ENCODE measurements around the gene KCNK6.

The KCNK6 gene

DNA sequence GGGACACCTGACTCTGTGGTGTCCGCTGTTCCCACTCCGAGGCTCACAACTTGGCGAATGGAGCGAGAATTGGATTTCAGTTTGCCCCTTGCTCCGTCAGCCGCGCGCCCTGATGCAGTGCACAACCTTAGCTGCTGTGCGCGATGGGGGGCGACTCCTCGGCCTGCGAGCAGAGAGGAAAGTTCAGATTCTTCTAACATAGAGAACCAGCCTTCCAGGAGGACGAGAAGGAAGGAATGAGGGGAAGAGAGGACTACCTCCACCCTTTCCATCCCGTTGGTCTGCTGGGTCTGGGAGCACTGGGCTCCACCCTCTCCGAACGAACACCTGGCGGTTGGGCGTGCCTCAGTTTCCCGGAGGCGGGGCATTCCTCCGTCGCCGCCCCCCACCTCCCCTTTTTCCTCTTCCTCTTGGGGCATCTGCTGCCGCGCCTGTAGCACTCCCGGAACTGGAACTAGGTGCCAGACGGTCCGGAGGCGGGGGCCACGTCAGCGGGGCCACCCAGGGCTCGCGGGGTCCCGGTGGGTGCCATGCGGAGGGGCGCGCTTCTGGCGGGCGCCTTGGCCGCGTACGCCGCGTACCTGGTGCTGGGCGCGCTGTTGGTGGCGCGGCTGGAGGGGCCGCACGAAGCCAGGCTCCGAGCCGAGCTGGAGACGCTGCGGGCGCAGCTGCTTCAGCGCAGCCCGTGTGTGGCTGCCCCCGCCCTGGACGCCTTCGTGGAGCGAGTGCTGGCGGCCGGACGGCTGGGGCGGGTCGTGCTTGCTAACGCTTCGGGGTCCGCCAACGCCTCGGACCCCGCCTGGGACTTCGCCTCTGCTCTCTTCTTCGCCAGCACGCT lies at the start of gene KCNK6:
TSS of gene KCNK6 (plus strand) at position 425 of the 838 bp plus-strand sequence. CDS start at position 531, 106 bp downstream.
- no peak for DNase-seq

DNA sequence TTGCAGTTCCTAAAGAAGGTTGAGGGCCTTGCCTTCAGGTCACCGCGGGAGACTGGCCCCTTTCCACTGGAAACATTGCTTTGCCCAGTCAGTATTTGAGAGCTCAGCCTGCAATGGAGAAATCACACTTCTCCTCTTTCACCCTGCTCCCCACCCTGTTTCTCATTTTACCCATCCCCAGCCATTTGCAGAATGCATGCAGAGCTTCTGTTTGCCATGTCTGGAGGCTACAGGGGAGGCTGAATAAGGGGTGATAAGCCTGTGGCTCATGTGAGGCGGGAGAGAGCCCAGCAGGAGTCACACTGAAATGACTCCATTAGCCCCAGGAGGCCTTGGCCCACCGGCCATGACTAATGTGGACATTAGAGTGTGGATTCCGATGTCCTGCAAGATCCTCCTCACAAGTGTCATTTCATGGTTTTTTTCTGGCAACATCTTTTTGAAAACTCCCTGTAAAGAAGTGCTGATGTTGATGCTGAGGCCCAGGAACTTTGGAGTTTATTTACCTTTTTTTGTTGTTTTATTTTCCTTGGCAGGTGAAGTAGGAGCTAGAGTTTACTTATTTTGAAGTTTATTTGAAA lies 49.0 kb upstream of the KCNK6 start:
- DNase-seq: no peak

DNA sequence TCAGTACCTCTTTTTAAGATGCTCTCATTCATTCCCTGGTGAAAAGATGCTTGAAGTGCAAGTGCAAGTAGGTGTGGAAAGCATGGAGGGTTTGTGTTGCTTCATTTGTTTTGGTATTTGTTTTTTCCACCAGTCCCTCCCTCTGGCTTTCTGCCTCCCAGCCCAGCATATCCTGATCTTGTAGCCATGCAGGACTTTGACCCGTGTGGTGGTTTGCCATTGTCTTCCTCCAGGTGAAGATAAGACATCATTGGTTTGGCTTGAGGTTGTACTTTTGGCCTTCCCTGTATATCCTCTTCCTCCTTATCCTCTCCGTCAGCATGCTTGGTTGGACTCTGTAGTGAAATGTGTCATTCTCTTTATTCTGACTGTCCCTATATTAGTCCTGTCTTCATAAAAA lies 46.1 kb upstream of the KCNK6 start:
- no peak for DNase-seq

DNA sequence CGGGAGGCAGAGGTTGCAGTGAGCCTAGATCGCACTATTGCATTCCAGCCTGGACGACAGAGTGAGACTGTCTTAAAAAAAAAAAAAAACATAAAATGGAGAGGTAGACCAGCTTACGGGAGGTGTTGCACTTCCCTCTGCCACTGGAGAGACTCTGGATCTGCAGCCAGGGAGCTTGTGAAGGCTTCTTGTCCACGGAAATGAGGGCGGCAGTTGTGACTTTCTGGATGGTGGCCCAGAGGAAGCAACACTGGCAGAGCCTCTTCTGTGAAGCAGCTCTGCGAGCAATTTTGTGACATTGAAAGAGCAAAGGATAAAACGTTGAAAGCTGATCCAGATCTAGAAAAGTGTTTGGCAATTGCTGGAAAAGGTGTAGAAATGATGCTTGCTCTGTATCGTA lies 44.9 kb upstream of the KCNK6 start:
- no peak for DNase-seq

DNA sequence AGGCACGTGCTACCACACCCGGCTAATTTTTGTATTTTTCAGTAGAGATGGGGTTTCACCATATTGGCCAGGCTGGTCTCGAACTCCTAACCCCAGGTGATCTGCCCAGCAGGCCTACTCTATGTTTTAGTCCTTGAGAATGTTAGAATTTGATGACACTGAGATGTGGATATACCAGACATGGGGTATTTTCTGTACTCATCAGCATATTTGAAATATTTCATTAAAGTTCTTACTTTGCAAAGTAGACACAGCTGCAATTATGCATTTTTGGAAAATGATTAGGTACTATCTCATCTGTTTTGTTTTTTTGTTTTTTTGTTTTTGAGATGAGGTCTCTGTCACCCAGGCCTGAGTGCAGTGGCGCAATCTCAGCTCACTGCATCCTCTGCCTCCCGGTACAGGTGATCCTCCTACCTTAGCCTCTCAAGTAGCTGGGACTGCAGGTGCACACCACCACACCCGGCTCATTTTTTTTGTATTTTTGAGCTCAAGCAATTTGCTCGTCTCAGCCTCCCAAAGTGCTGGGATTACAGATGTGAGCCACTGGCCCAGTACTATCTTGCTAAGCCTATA lies 42.6 kb upstream of the KCNK6 start:
- DNase-seq: no peak

DNA sequence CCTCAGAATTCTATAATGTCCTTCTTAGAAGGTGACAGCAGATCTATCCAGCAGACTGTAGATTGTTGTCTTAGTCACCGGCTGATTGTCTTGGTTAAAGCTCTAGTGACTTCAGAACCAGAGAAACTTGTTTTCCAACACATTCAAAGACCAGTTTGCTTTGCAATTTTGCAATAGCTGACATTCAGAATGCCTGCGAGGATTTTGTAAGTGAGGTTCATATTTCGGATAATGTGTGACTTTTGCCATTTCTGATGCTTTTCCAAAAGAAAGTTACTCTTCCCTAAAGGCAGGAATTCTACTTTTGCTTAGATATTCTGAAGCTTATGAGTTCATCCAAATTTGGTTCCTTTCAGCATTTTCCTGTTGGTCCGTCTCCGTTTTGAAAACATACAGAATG lies 42.1 kb upstream of the KCNK6 start:
- DNase-seq: no peak

- no peak for DNase-seq
These were observed 41.5 kb upstream of the KCNK6 start for GRCh38 chr19:38277969-38278680.

GRCh38 chr19:38278751-38279150 lies 40.9 kb upstream of the KCNK6 start:
- no peak for DNase-seq

DNA sequence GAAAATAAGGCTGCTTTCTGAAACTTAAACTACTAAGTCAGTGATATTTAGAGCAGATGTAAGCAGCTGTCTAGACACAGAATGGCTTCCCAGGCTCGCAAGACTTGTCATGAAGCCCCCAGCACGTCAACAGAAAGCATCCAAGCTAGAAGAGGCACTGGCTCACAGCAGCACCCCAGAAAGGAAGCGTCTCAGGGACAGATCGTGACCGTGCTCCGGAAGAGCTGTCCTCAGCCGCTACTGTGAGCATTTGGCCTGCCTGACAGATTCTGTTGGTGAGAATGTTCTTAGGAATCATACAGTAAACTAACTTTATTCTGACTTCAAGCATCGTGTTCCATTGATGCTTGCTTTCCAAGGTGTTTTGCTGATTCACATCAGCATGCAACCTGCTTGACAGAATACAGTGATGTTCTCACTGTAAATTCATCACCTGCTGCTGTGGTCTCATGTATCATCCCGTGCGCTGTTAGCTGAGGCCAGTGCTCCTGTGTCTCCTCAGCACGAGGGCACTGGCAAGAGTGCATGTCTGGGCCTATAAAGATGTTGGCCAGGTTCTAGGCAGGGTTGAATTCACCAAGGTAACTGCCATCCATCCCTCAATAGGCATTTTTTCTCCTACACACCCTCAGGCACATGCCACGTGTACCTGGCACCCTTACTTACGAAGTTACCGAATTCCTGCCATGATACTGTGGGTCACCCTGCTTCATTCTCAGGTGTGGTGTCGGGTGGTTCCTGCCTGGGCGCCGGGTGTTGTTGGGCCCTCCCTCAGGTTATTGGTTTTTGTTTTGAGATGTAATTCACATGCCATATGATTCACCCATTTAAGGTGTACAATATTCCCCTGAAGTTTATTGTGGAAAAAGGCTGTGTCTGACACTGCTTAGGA lies 39.4 kb upstream of the KCNK6 start:
- no peak for DNase-seq

GRCh38 chr19:38281811-38282566 lies 37.7 kb upstream of the KCNK6 start:
- DNase-seq: no peak

GRCh38 chr19:38283271-38283670 lies 36.4 kb upstream of the KCNK6 start:
- no peak for DNase-seq

GRCh38 chr19:38284422-38284821 lies 35.2 kb upstream of the KCNK6 start:
- DNase-seq: no peak

DNA sequence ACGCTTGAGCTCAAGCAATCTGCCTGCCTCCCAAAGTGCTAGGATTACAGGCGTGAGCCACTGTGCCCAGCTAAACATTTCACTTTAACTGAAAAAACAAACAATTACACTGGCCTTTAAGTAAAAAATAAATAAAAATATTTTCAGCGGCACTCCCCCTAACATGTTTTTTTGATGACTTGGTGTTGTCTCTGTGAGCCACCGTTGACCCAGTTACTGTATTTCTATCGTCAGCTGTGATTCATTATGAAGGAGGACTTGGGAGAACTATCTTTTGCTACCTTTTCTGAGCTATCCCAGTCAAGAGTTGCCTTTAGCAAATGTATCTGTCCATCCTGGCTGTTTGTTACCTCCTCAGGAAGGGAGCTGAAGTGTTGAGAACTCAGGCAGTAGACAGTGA lies 34.1 kb upstream of the KCNK6 start:
- DNase-seq: no peak

- no peak for DNase-seq
These were observed 32.0 kb upstream of the KCNK6 start for GRCh38 chr19:38287604-38288003.

DNA sequence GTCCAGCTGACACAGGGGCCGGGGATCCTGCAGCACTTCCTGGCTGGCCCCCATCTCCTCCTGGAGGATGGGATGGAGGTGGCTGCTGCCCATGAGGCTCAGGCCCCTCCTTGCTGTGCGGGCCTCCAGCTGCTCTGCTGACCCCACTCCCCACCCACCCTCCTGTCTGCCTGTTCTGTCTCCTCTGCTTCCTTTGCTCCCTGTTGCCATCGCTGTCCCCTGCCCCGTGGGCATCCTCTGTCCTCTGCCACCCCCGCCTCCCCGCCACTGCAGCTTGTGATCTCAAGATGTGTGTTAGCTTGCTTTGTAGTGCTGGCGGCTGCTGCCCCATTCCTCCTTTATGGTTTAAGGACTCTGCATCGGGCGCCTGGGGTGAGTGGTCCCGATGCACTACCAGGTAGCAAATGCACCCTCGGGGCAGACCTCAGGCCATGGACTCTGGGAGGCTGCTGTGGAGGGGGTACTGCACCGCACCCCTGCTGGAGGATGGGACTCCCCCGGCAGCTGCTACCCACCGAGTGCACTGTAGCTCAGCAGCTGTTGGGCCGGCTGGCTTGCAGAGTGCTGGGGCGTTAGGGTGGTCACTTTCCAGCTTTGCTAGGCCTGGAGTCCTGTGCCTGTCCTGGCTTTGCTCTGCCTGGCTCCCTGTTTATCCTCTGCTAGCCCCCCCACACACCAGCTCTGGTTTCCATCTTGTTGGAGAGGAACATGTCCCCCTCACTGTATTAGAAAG lies 31.4 kb upstream of the KCNK6 start:
- no peak for DNase-seq

DNA sequence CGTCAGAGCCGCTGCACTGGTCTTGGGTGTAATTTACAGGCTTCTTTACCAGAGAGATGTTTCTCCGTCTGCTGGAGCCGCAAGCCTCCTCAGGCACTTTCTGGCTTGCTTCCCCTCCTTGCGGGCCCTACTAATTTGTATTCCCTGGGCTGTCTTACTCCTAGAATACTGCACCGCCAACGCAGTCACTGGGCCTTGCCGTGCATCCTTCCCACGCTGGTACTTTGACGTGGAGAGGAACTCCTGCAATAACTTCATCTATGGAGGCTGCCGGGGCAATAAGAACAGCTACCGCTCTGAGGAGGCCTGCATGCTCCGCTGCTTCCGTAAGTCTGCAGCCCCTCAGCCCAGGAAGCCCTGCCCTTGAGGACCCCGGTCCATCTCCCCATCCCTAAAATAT lies 29.7 kb upstream of the KCNK6 start:
- no peak for DNase-seq

- DNase-seq: no peak
These were observed 29.0 kb upstream of the KCNK6 start for GRCh38 chr19:38290631-38291147.

DNA sequence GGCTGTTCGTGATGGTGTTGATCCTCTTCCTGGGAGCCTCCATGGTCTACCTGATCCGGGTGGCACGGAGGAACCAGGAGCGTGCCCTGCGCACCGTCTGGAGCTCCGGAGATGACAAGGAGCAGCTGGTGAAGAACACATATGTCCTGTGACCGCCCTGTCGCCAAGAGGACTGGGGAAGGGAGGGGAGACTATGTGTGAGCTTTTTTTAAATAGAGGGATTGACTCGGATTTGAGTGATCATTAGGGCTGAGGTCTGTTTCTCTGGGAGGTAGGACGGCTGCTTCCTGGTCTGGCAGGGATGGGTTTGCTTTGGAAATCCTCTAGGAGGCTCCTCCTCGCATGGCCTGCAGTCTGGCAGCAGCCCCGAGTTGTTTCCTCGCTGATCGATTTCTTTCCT lies 27.8 kb upstream of the KCNK6 start:
- no peak for DNase-seq

- no peak for DNase-seq
These were observed 26.4 kb upstream of the KCNK6 start for GRCh38 chr19:38293281-38293680.

- DNase-seq: no peak
These were observed 25.6 kb upstream of the KCNK6 start for GRCh38 chr19:38294090-38294489.

Measured in cortex of kidney (tissue), 1 donor.